AG08395 (cell line): Measurements from ENCODE around the gene BMPR1A.
A peak's percentile ranks its signal among the peaks of the same experiment; 100 is the strongest.

ENCODE experiments used
- DNase-seq: peaks from one replicate; pipeline ENCODE4 v3.0.0; 2012; ENCODE audit warnings: mixed read lengths, low spot score

Gene BMPR1A

GRCh38 chr10:86802473-86803108, 46.2 kb downstream of the BMPR1A start:
- DNase-seq = no peak

- DNase-seq = no peak
These were observed 46.7 kb downstream of the BMPR1A start for GRCh38 chr10:86803156-86803555.

GRCh38 chr10:86804805-86805204, 48.4 kb downstream of the BMPR1A start:
- no peak for DNase-seq

GRCh38 chr10:86813101-86813500, 56.7 kb downstream of the BMPR1A start:
- DNase-seq = peak; percentile 17

- DNase-seq = no peak
These were observed 57.6 kb downstream of the BMPR1A start for GRCh38 chr10:86813982-86814381.

- DNase-seq = peak; percentile 64
These were observed 58.7 kb downstream of the BMPR1A start for GRCh38 chr10:86815035-86815617.

- no peak for DNase-seq
These were observed 59.2 kb downstream of the BMPR1A start for GRCh38 chr10:86815640-86816039.

- DNase-seq = no peak
These were observed 60.8 kb downstream of the BMPR1A start for GRCh38 chr10:86817246-86817645.

- DNase-seq = no peak
These were observed 63.1 kb downstream of the BMPR1A start for GRCh38 chr10:86819567-86819966.

- no peak for DNase-seq
These were observed 64.1 kb downstream of the BMPR1A start for GRCh38 chr10:86820509-86820908.

GRCh38 chr10:86821388-86821999, 65.1 kb downstream of the BMPR1A start:
- no peak for DNase-seq

GRCh38 chr10:86823565-86823964, 67.1 kb downstream of the BMPR1A start:
- DNase-seq = no peak

GRCh38 chr10:86824151-86824550, 67.7 kb downstream of the BMPR1A start:
- DNase-seq = no peak

- no peak for DNase-seq
These were observed 68.9 kb downstream of the BMPR1A start for GRCh38 chr10:86825366-86825765.

GRCh38 chr10:86827639-86828038, 71.2 kb downstream of the BMPR1A start:
- DNase-seq = no peak

GRCh38 chr10:86828145-86828544, 71.7 kb downstream of the BMPR1A start:
- no peak for DNase-seq

- DNase-seq = no peak
These were observed 73.1 kb downstream of the BMPR1A start for GRCh38 chr10:86829472-86829871.

GRCh38 chr10:86830043-86830591, 73.7 kb downstream of the BMPR1A start:
- no peak for DNase-seq

- DNase-seq = no peak
These were observed 77.5 kb downstream of the BMPR1A start for GRCh38 chr10:86833969-86834368.

GRCh38 chr10:86836044-86836443, 79.6 kb downstream of the BMPR1A start:
- DNase-seq = no peak

- no peak for DNase-seq
These were observed 81.2 kb downstream of the BMPR1A start for GRCh38 chr10:86837663-86838062.

GRCh38 chr10:86840498-86840897, 84.1 kb downstream of the BMPR1A start:
- no peak for DNase-seq

- no peak for DNase-seq
These were observed 89.7 kb downstream of the BMPR1A start for GRCh38 chr10:86846088-86846487.
